ENCODE data around the gene IDH3G.

DNA sequence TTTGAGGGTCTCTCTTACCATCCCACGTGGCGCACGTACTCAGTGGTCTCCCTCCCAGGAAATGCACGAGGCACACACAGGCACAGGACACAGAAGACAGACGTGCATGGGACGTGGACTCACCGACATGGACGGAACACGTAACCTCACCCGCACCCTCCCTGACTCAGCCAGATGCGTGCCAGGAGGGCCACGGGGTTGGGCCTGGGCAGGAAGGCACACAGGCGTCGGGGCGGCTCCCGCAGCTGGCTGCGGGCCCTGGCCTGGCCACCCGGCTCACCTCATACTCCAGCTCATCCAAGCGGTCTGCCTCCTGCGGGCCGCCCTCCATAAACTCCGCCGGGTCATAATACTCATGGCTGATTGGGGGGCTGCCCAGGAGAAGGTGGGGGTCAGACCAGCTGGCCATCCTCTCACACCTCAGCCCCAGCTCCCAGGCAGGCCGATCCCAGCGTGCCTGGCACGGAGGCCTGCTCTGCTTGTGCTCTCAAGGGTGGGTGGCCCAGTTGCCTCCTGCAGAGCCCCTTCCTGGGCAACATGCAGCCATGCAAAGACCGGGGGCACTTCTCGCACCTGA lies 12.9 kb upstream of the IDH3G start:
- TF ChIP-seq EZH2 (IDR thresholded peaks at IDR 0.05): no peak
- no peak for TF ChIP-seq POLR2AphosphoS5 (IDR thresholded peaks at IDR 0.05; ENCODE audit: borderline replicate concordance, low read depth, low read length)
- TF ChIP-seq FOXP2 (optimal IDR thresholded peaks at IDR 0.05; ENCODE audit: control extremely low read depth, extremely low read length, insufficient read depth): no peak
